Measurements from ENCODE around the gene DMWD. TPM values are rescaled to one million over a fixed set of nuclear protein-coding genes. Genes with fewer than 3 reads are reported as not detected.

DMWD gene
- total RNA-seq, 1 experiment from 2014 or later, result 86.7 TPM

GRCh38 chr19:45764945-45765701, 27.5 kb downstream of the DMWD start:
- POLR2A ChIA-PET (ENCODE audit: low non-redundant PET), result no interaction called here
- CTCF ChIA-PET, result no interaction called here
- H3K4me1 ChIP-seq (ENCODE audit: insufficient read depth, low read length, poor library complexity, severe bottlenecking), result peaks cover 18% of the 10 kb centered on the region
- DNase-seq (ENCODE audit: low spot score), result no peak
- no TSS peak for BruUV-seq (replicated peaks)
- intact Hi-C loops (cut with micrococcal nuclease; ENCODE audit: unreplicated experiment), result no loop called here
- H3K27ac ChIP-seq (ENCODE audit: low read depth, low read length, poor library complexity, severe bottlenecking), result peak overlapping the region; percentile 21
- TF ChIP-seq CTCF (conservative IDR thresholded peaks at IDR 0.05; ENCODE audit: low read depth, low read length) (no peak), EZH2 (IDR thresholded peaks at IDR 0.05; ENCODE audit: borderline replicate concordance, low read depth, low read length, poor library complexity, severe bottlenecking) (no peak)
- H3K27me3 ChIP-seq (replicated peaks; ENCODE audit: insufficient read depth, low read depth, low read length, poor library complexity), result no peaks in the 10 kb centered on the region
- no peaks in the 10 kb centered on the region for H3K36me3 ChIP-seq (ENCODE audit: insufficient read depth, low read length, poor library complexity, severe bottlenecking)
- no peaks in the 10 kb centered on the region for H3K9me3 ChIP-seq (ENCODE audit: low read depth, low read length, poor library complexity, severe bottlenecking)
- no peak overlapping the region for H3K4me3 ChIP-seq (ENCODE audit: low read depth, low read length, poor library complexity, severe bottlenecking)

GRCh38 chr19:45764475-45764874, 28.2 kb downstream of the DMWD start:
- POLR2A ChIA-PET (ENCODE audit: low non-redundant PET), result no interaction called here
- Histone ChIP-seq H3K4me1 (ENCODE audit: insufficient read depth, low read length, poor library complexity, severe bottlenecking) (peaks cover 18% of the 10 kb centered on the region), H3K9me3 (ENCODE audit: low read depth, low read length, poor library complexity, severe bottlenecking) (no peaks in the 10 kb centered on the region), H3K27ac (ENCODE audit: low read depth, low read length, poor library complexity, severe bottlenecking) (peak overlapping the region; percentile 21), H3K4me3 (ENCODE audit: low read depth, low read length, poor library complexity, severe bottlenecking) (no peak overlapping the region), H3K27me3 (replicated peaks; ENCODE audit: insufficient read depth, low read depth, low read length, poor library complexity) (no peaks in the 10 kb centered on the region), H3K36me3 (ENCODE audit: insufficient read depth, low read length, poor library complexity, severe bottlenecking) (no peaks in the 10 kb centered on the region)
- CTCF ChIA-PET, result interaction anchor here (0.6 kb wide), 1 partner anchor 719 kb away, joined by 4 read pairs; no protein-coding TSS in a partner anchor
- TF ChIP-seq CTCF (conservative IDR thresholded peaks at IDR 0.05; ENCODE audit: low read depth, low read length) (no peak), EZH2 (IDR thresholded peaks at IDR 0.05; ENCODE audit: borderline replicate concordance, low read depth, low read length, poor library complexity, severe bottlenecking) (no peak)
- intact Hi-C loops (cut with micrococcal nuclease; ENCODE audit: unreplicated experiment), result no loop called here
- no TSS peak for BruUV-seq (replicated peaks)
- DNase-seq (ENCODE audit: low spot score), result no peak

- intact Hi-C loops (cut with micrococcal nuclease; ENCODE audit: unreplicated experiment), result no loop called here
- CTCF ChIA-PET, result interaction anchor here (0.6 kb wide), 1 partner anchor 719 kb away, joined by 4 read pairs; no protein-coding TSS in a partner anchor
- BruUV-seq (replicated peaks), result no TSS peak
- Histone ChIP-seq H3K4me1 (ENCODE audit: insufficient read depth, low read length, poor library complexity, severe bottlenecking) (peaks cover 18% of the 10 kb centered on the region), H3K9me3 (ENCODE audit: low read depth, low read length, poor library complexity, severe bottlenecking) (no peaks in the 10 kb centered on the region), H3K36me3 (ENCODE audit: insufficient read depth, low read length, poor library complexity, severe bottlenecking) (no peaks in the 10 kb centered on the region), H3K27ac (ENCODE audit: low read depth, low read length, poor library complexity, severe bottlenecking) (no peak overlapping the region), H3K4me3 (ENCODE audit: low read depth, low read length, poor library complexity, severe bottlenecking) (no peak overlapping the region), H3K27me3 (replicated peaks; ENCODE audit: insufficient read depth, low read depth, low read length, poor library complexity) (no peaks in the 10 kb centered on the region)
- no peak for TF ChIP-seq EZH2 (IDR thresholded peaks at IDR 0.05; ENCODE audit: borderline replicate concordance, low read depth, low read length, poor library complexity, severe bottlenecking)
- TF ChIP-seq CTCF (conservative IDR thresholded peaks at IDR 0.05; ENCODE audit: low read depth, low read length), result no peak
- no peak for DNase-seq (ENCODE audit: low spot score)
- POLR2A ChIA-PET (ENCODE audit: low non-redundant PET), result interaction anchor here (0.6 kb wide), 1 partner anchor 48 kb away, joined by 25 read pairs; no protein-coding TSS in a partner anchor
These were observed 28.9 kb downstream of the DMWD start for GRCh38 chr19:45763691-45764294.

All from A673 (cell line).